HAP-1 (cell line): Measurements from ENCODE around the gene SORCS2.

ENCODE experiments used
- DNase-seq, 2 experiments: peaks; one replicate each; pipeline ENCODE4 v3.0.0-alpha.2; 2016 to 2020; ENCODE audit warnings: low spot score in 2 of 2
- H3K27me3 ChIP-seq: fragments of 250-450 bp; sonication (Bioruptor Pico); 2 replicates; pipeline ENCODE4 v1.5.1; 2020; ENCODE audit warnings: low read depth, mild to moderate bottlenecking, moderate library complexity
- H3K36me3 ChIP-seq: fragments of 250-450 bp; sonication (Bioruptor Pico); replicated peaks from 2 replicates; pipeline ENCODE4 v1.5.1; 2020; ENCODE audit warnings: mild to moderate bottlenecking
- H3K4me1 ChIP-seq: fragments of 250-450 bp; sonication (Bioruptor Pico); 2 replicates; pipeline ENCODE4 v1.5.1; 2020; ENCODE audit warnings: mild to moderate bottlenecking
- H3K4me3 ChIP-seq: fragments of 250-450 bp; sonication (Bioruptor Pico); 2 replicates; pipeline ENCODE4 v1.5.1; 2020; ENCODE audit warnings: mild to moderate bottlenecking, moderate library complexity
- H3K9me3 ChIP-seq: fragments of 250-450 bp; sonication (Bioruptor Pico); 2 replicates; pipeline ENCODE4 v1.5.1; 2020; ENCODE audit warnings: mild to moderate bottlenecking, moderate library complexity
- in situ Hi-C: fragments of 300-500 bp; cut with MboI; formaldehyde crosslinking; loops from 3 replicates; pipeline ENCODE4 v1.14.3; 2020; ENCODE audit warnings: low sequenced_read_pairs, inconsistent platforms, mixed read lengths

Gene SORCS2

DNA sequence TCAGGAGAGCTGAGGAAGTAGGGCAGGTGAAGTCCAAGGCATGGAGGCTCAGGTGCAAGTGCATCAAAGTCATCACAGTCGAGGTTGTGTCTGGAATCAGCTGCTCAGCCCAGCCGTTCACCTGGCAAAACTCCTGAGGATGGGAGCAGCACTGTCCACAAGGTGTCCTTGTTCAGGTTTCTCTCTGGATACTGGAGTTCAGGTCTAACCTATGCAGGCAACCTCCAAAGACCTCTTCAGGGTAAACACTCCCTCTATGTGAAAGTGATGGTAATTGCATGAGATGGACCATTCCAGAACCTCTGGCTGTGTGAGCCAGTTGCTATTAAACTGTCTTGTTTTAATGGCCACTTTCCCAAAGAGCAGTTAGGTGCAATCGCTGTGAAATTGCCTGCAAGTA is 362.6 kb downstream of the SORCS2 start:
- H3K9me3 ChIP-seq, result peaks cover 4% of the 10 kb centered on the region; the same call in 1 of the 2 replicates
- H3K4me3 ChIP-seq, result no peak overlapping the region
- no peak for DNase-seq
- no peaks in the 10 kb centered on the region for H3K4me1 ChIP-seq
- in situ Hi-C loops, result no loop called here
- no peaks in the 10 kb centered on the region for H3K36me3 ChIP-seq
- H3K27me3 ChIP-seq, result no peaks in the 10 kb centered on the region

DNA sequence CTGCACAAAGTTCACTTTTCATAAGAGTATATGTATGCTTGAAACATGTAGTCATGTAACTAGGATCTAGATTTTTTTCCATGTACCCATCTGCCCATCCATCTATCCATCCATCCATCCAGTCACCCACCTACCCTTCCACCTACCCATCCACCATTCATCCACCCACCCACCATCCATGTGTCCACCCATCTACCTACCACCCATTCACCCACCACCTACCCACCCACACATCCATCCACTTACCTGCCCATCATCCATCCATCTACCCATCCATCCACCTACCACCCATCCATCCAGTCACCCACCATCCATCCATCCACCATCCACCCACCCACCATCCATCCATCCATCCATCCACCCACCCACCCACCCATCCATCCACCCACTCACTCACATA is 364.2 kb downstream of the SORCS2 start:
- in situ Hi-C loops, result no loop called here
- no peaks in the 10 kb centered on the region for H3K27me3 ChIP-seq

DNA sequence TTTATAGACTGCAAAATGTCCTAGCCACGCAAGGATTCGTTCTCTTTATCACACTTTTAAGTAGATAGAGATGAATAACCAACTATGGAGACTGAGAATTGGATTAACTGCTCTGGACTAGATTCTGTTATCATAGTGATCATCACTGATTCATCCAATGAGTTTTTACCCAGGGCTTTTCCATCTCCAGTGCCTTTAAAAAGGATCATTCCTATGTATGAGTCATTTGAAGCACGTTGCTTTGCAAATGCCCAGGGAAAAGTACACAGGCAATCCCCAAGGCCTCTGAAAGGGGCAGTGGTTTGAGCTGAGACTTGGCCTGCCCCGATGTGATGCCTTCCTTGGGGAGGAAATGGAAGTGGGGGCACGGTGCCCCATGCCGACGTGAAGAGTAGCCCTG is 365.1 kb downstream of the SORCS2 start:
- peaks cover 4% of the 10 kb centered on the region; the same call in 1 of the 2 replicates for H3K9me3 ChIP-seq
- DNase-seq, result no peak

More for the DNA sequence above, 364.2 kb downstream of the SORCS2 start:
- Histone ChIP-seq H3K36me3 (no peaks in the 10 kb centered on the region), H3K4me3 (no peak overlapping the region), H3K9me3 (peaks cover 4% of the 10 kb centered on the region; the same call in 1 of the 2 replicates), H3K4me1 (no peaks in the 10 kb centered on the region)
- no peak for DNase-seq

DNA sequence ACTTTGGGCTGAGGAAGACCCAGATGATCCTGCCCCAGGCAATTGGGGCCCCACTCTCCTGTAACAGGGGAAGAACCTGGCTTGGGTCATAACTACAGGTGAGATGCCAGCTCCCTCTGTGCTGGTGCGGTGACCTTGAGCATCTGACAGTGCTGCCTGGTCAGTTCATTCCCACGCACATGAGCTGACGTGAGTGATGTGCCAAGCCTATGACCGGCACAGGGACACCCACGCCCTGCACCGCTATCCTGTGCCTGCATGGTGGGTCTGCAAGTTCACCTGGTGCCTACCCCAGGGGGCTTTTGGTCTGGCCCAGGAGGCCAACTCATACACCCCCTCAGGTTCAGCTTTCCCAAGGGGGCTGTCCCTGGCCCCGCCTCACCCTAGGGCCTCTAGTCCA is 366.1 kb downstream of the SORCS2 start:
- Histone ChIP-seq H3K4me3 (no peak overlapping the region), H3K36me3 (no peaks in the 10 kb centered on the region), H3K9me3 (0 out of 2 replicates have a peak, but pooled peaks cover 2% of the 10 kb centered on the region), H3K27me3 (no peaks in the 10 kb centered on the region), H3K4me1 (no peaks in the 10 kb centered on the region)
- DNase-seq, result no peak
- in situ Hi-C loops, result no loop called here

More for the DNA sequence above, 365.1 kb downstream of the SORCS2 start:
- no peaks in the 10 kb centered on the region for H3K36me3 ChIP-seq
- no peaks in the 10 kb centered on the region for H3K4me1 ChIP-seq
- H3K4me3 ChIP-seq, result no peak overlapping the region
- in situ Hi-C loops, result no loop called here
- H3K27me3 ChIP-seq, result no peaks in the 10 kb centered on the region

DNA sequence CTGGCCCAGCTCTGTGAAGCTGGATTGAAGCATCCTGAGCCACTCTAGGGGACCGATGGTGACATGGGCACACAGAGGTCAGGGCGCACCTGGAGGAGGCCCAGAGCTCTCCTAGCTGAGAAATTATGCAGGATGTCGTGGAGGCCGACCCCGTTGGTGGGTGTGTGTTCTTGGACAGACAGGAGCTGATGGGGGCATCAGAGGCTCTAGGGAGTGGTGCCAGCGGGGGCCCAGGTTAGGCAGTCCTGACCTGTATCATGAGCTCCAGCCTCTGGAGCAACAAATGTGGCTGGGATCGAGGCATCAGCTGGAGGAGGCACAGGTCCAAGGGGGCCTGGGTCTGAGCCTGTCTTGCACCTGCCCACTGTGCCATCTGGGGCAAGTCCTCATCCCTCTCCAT is 367.0 kb downstream of the SORCS2 start:
- DNase-seq, result no peak
- Histone ChIP-seq H3K36me3 (no peaks in the 10 kb centered on the region), H3K4me3 (no peak overlapping the region), H3K9me3 (no peaks in the 10 kb centered on the region), H3K4me1 (no peaks in the 10 kb centered on the region), H3K27me3 (no peaks in the 10 kb centered on the region)
- in situ Hi-C loops, result no loop called here

DNA sequence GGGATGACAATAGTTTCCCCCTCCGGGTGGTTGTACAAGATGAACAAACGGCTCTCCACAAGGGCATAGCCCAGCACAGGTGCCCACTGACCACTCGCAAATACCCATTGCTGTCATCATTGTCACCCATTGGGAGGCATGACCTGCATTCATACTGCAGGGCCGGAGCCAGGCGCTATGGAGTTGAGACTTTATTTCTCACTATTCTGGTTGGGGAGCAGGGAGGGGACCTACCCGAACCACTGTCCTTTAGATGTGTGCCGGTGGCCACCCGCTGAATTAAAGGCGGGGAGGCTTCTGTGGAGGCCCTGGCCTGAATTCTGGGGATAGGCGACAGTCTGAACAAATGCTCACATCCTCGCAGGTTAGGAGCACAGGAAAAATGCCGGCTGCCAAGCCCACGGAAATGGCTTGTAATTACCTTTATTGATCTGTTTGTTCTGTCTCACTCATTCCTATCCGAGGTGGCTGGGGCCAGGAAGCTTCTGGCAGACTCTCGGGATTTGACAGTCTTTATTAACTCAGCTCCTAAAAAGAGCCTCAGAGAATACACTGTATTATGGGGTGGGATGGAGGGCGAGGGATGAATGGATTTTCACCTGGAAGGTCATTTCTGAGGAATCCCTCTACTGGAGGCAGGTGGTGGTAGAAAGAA is 367.5 kb downstream of the SORCS2 start:
- no peaks in the 10 kb centered on the region for H3K4me1 ChIP-seq
- H3K36me3 ChIP-seq, result no peaks in the 10 kb centered on the region
- no peak for DNase-seq
- in situ Hi-C loops, result no loop called here
- H3K9me3 ChIP-seq, result no peaks in the 10 kb centered on the region
- no peak overlapping the region for H3K4me3 ChIP-seq
- no peaks in the 10 kb centered on the region for H3K27me3 ChIP-seq

DNA sequence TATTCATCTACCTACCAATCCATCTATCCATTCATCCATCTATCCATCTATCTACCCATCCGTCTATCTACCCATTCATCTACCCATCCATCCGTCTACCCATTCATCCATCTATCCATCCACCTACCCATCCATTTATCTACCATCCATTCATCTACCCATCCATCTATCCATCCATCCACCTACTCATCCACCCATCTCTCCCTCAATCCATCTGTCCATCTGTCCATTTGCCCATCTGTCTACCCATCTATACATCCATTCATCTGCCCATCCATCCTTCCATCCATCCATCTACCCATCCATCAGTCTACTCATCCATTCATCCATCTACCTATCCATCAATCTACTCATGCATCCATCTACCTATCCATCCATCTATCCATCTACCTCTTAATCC is 369.2 kb downstream of the SORCS2 start:
- H3K4me1 ChIP-seq, result no peaks in the 10 kb centered on the region
- H3K27me3 ChIP-seq, result no peaks in the 10 kb centered on the region
- H3K4me3 ChIP-seq, result no peak overlapping the region
- in situ Hi-C loops, result no loop called here
- H3K9me3 ChIP-seq, result no peaks in the 10 kb centered on the region
- no peaks in the 10 kb centered on the region for H3K36me3 ChIP-seq
- DNase-seq, result no peak

DNA sequence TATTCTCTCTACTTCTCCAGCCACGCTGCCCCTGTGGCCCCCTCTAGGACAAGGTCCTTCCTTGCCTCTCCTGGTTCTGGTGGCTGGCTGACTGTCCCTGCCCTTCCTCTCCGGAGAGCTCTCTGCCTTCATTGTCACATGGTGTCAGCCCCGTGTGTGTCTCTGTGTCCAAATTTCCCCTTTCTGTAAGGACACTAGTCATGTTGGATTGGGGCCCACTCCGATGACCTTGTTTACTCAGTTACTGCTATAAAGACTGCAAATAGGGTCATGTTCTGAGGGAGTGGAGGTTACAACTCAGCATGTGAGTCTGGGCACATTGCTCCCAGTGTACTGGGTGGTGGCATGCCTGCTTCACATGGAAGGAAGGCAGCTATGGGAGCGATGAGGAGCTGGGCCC is 371.9 kb downstream of the SORCS2 start:
- H3K27me3 ChIP-seq, result no peaks in the 10 kb centered on the region
- H3K9me3 ChIP-seq, result no peaks in the 10 kb centered on the region
- no peak overlapping the region for H3K4me3 ChIP-seq
- H3K4me1 ChIP-seq, result no peaks in the 10 kb centered on the region
- no peak for DNase-seq
- in situ Hi-C loops, result no loop called here
- H3K36me3 ChIP-seq, result no peaks in the 10 kb centered on the region

DNA sequence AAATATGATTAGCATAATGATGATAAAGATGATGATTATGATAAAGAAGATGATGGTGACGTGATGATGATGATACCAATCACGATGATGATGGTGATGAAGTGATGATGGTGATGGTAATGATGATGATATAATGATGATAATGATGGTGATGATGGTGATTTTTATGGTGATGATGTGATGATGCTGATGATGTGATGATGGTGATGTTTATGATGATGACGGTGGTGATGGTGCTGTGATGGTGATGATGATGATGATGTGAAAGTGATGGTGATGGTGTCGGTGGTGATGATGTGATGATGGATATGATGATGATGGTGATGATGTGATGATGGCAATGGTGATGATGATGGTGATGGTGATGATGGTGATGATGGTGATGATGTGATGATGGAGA is 373.1 kb downstream of the SORCS2 start:
- no peaks in the 10 kb centered on the region for H3K9me3 ChIP-seq
- DNase-seq, result no peak
- H3K4me1 ChIP-seq, result no peaks in the 10 kb centered on the region
- no peak overlapping the region for H3K4me3 ChIP-seq
- in situ Hi-C loops, result no loop called here
- H3K27me3 ChIP-seq, result no peaks in the 10 kb centered on the region
- H3K36me3 ChIP-seq, result no peaks in the 10 kb centered on the region

DNA sequence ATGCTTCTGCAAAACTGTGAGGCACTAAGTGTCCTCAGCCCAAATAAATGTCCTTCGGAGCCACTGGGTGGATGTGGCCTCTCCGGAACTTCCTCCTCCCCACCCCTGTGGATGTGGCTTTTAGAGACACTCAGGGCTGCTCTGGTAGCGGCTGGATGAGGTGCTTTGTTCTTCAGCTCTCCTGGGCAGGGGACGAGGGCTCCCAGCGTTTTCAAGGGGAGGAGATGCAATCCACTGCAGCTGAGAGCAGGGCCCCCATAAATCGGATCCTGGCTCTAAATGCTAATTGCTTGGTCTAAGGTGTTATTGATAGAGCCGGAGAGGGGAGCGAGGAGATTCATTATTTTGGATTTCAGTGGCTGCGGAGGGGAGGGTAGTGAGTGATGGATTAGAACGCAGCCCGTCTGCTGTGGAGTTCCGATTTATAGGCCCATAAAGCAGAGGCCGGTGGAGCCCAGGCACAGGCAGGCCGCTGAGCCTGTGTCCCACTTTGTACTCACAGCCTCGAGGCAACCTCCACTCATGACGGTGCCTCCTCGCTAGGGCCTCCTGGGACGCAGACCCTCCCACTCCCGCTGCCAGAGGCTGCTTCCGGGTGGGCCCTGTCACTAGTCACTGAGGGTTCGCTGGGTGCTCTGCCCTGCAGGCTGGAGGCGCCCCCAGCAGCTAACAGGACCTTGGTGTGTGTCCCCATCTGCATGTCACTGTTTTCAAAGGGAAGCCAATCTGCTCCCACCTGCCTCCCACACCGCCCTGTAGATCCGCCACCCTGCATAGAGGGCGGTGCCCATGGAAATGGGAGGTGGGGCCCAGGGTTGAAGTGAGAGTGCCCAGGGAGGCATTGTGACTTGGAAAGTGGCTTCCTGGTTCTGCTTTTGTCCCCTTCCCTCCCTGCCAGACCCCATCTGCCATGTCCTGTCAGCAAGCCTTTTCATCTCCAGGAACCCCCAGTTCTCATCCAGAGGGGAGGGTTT is 377.8 kb downstream of the SORCS2 start:
- DNase-seq, result no peak
- in situ Hi-C loops, result no loop called here
- H3K36me3 ChIP-seq, result no peaks in the 10 kb centered on the region
- H3K27me3 ChIP-seq, result no peaks in the 10 kb centered on the region
- H3K9me3 ChIP-seq, result no peaks in the 10 kb centered on the region
- H3K4me3 ChIP-seq, result no peak overlapping the region
- no peaks in the 10 kb centered on the region for H3K4me1 ChIP-seq

DNA sequence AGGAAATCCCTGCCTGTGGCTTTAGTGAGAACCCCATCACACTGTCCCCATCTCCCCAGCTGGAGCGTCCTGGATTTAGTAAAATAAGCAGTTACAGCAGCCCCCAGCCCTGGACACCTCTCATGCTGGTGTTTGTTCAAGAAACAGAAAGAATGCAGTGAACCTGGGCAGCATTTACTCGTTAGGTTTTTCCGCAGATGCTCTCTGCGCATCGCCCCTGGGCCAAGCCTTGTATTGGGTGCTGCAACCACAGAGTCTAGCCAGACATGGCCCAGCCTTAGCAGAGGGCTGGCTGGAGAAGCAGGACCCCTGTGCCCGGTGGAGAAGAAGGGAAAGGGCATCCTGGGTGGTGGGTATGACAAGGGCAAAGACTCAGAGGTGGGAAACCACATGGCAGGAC is 378.7 kb downstream of the SORCS2 start:
- in situ Hi-C loops, result no loop called here
- H3K4me1 ChIP-seq, result no peaks in the 10 kb centered on the region

DNA sequence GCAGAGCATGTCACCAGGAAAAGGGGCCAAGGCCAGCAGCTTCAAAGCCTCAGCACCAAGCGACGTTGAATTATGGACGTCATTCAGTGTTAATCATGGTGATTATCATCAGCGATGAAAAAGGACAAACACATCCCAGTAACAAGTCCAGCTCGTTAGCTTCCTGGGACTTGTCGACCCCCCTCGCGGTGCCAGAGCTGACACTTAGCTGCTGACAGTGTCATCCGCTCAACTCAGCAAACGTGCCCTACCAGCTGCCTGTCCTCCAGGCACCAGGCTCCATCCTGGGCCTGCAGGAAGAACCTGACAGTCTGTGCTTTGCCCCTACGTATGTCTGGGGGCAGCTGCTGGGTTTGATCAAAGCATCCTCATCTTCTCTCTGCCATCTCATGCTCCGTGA is 379.4 kb downstream of the SORCS2 start:
- no peaks in the 10 kb centered on the region for H3K9me3 ChIP-seq
- H3K27me3 ChIP-seq, result no peaks in the 10 kb centered on the region
- no peaks in the 10 kb centered on the region for H3K36me3 ChIP-seq
- no peaks in the 10 kb centered on the region for H3K4me1 ChIP-seq
- in situ Hi-C loops, result no loop called here
- no peak for DNase-seq
- H3K4me3 ChIP-seq, result no peak overlapping the region

More for the DNA sequence above, 378.7 kb downstream of the SORCS2 start:
- no peaks in the 10 kb centered on the region for H3K36me3 ChIP-seq
- no peak overlapping the region for H3K4me3 ChIP-seq
- H3K9me3 ChIP-seq, result no peaks in the 10 kb centered on the region
- DNase-seq, result no peak
- H3K27me3 ChIP-seq, result no peaks in the 10 kb centered on the region

DNA sequence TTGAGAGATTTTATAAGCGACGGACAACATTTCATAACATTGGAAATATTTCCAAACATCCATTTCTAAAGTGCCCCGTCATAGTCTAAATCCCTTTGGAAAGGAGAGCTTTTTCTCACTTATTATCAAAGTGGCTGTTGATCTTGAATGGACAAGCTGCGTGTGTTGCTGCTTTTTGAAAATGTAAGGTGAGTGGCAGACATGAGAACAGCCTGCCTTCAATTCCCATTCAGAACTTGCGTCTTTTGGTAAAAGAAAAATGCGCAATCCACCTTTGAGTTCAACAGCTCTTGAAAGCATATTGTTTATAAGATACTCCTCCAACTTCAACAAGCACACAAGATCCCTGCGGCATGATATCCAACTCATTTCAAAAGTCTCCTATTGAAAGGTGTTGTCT is 380.6 kb downstream of the SORCS2 start:
- no peaks in the 10 kb centered on the region for H3K27me3 ChIP-seq
- no peak overlapping the region for H3K4me3 ChIP-seq
- in situ Hi-C loops, result no loop called here
- no peaks in the 10 kb centered on the region for H3K4me1 ChIP-seq
- no peaks in the 10 kb centered on the region for H3K36me3 ChIP-seq
- H3K9me3 ChIP-seq, result no peaks in the 10 kb centered on the region
- DNase-seq, result no peak

DNA sequence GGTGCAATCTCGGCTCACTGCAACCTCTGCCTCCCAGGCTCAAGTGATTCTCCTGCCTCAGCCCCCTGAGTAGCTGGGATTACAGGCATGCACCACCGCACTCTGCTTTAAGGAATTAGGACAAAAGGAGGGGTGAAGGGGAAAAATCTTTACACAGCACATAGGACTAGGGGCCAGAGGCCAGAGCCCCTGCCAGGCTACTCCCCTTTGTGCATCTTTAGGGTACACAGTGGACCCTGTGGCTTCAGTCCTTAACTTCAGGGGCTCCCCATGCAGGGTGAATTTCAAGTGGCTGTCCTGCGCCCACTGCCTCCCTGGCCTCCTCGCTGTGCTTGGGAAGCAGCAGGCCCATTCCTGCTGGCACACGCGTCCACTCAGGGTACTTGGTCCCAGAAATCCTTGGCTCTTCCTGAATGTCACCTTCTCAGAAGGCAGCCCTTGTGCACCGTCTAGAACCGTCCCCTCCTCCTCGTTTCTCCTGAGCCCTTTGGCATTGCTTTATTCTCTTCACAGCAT is 381.3 kb downstream of the SORCS2 start:
- Histone ChIP-seq H3K36me3 (no peaks in the 10 kb centered on the region), H3K9me3 (0 out of 2 replicates have a peak, but pooled peaks cover 2% of the 10 kb centered on the region), H3K4me1 (no peaks in the 10 kb centered on the region), H3K27me3 (no peaks in the 10 kb centered on the region), H3K4me3 (no peak overlapping the region)
- no peak for DNase-seq
- in situ Hi-C loops, result no loop called here
